AG20443 (cell line): Measurements from ENCODE around the gene MEGF11.

Source experiments
- DNase-seq: peaks from one replicate; pipeline ENCODE4 v3.0.0; 2012; ENCODE audit warnings: low spot score, mixed read lengths

The MEGF11 gene

DNA sequence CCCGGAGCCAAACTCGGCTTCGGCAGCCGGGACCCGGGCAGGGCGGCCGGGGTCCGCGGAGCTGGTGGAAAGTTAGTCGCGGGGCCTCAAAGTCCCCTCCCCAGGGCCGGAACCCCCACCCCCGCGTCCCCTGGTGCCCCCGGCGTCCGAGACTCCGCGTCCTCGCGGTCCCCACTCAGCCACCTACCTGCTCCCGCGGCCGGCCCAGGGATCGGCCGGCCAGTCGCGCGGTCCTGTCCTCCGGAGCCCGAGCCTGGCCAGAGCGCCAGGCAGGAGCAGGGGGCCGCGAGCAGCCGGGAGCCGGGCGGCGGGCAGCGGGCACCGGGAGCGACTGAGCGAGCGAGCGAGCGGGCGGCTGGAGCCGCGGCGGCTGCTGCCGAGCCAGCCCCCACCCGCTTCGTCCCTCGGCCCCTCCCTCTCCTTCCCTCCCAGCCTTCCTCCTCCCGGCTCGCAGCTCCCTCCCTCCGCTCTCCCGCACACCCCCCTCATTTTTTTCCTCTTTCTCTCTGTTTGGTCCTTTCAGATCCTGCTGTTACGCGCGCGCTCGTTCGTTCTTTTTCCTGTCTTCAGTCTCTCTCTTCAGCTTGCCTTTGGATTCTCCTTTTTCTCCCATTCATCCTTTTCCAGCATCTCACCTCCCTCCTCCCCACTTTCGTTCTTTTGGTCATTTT lies at the start of gene MEGF11:
Gene MEGF11, minus strand, starts transcription at position 333 of the 671 bp plus-strand sequence. CDS start 125,347 bp downstream, outside the sequence.
- DNase-seq: peak; percentile 67

DNA sequence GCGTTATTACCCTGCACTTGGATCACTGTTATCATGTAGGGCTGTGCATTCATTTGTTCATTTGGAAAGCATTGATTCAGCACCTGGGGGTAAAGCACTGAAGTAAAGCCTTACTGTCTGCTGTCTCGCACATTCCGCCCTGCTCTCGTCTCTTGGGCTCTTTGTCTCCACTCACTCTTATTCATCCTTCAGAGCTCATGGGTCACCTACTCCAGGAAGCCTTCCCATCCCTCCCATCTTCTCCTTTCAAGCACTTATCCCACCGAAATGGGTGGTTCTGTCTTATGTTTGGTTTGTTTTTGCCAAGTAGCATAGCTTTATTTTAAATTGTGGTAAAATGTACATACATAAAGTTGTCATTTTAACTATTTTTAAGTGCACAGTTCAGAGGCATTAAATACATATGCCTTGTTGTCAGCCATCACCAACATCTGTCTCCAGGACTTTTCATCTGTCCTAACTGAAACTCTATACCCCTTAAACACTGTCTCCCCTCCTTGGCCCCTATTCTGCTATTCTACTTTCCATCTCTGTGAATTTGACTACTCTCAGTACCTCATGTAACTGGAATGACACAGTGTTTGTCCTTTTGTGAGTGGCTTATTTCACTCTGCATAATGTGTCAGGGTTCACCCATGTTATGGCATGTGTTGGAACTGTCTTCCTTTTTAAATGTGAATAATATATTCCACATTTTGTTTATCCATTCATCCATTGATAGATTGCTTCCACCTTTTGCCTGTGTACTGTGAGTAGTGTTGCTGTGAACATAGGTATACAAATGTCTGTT lies 49.1 kb upstream of the MEGF11 start:
- no peak for DNase-seq

DNA sequence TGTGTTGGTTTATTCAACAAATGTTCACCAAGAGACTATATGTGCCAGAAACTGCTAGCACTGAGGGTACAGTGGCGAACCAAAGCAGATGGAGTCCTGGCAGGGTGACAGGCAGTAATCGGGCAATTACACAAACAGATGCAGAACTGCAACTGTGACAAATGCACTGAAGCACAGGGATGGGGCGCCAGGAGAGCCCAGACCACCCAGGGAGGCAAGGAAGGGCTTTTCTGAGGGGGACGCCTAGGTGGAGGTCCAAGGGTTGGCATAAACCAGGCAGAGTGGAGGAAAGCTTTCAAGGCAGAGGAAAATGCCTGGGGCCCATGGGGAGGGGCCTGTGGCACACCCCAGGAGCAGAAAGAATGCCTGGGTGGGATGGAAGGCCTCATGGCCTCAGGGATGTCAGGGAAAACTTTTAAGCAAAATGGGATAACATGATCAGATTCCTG lies 45.3 kb upstream of the MEGF11 start:
- DNase-seq: no peak

DNA sequence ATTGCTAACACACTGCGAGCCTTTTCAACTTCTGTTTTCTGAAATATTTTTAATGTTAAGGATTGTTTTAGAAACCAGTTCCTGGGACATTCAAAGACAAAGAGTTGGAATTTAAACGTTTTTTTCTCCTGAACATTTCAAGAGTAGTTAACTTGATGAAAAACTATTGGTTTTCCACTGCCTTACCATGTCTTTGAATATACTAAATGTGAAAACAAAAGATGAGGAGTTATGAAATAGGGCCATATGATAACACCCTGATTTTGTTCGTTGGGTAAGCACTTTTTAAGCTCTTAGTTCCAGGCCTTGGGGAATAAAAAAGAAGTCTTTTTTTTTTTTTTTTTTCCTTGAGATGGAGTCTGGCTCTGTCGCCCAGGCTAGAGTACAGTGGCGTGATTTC lies 42.6 kb upstream of the MEGF11 start:
- no peak for DNase-seq

DNA sequence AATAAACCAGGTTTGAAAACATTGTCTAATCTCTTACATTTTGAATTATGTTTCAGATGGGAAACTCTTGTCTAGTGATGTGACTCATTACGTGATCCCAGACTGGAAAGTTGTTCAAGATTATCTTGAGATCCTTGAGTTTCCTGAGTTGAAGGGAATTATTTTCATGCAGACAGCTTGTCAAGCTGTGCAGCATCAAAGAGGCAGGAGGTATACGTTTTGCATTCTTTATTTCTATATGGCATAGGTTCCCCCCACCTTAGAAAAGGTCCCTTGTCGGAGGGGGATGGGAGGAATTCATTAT lies 41.3 kb upstream of the MEGF11 start:
- DNase-seq: peak; percentile 38

DNA sequence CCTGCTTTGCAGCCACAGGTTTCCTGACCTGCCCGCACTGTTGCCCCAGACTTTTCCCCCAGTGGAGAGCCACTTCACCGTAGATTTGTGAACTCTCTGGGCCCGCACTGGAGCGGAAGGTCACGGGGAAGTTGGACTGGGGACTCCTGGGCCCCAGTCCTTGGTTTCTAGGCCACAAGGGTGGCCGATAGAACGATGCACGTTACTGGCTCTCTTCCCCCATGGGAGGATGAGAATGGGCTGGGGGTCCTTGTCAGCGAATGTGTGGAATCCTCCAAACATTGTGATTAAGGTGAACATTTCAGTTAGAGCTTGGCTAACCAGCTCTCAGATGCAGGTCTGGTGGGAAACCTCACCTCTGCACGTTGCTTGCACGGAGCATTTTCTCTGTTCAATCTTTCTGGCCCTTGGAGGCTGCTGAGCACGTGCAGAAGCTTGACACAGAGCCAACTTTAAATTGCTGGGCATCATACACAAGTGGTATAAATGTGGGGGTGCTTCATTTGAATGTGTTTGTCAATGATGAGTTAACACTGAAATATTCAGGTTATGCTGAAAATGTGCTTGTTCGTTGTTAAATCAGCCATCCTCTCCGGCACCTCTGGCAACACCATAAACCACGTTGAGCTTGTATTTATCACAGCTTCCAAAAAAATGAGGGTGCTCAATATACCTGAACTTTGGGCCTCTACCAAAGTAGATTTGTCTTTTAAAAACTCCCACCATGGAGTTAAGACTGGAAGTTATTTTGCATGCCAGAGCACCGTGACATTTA lies 40.8 kb upstream of the MEGF11 start:
- peak; percentile 75 for DNase-seq

DNA sequence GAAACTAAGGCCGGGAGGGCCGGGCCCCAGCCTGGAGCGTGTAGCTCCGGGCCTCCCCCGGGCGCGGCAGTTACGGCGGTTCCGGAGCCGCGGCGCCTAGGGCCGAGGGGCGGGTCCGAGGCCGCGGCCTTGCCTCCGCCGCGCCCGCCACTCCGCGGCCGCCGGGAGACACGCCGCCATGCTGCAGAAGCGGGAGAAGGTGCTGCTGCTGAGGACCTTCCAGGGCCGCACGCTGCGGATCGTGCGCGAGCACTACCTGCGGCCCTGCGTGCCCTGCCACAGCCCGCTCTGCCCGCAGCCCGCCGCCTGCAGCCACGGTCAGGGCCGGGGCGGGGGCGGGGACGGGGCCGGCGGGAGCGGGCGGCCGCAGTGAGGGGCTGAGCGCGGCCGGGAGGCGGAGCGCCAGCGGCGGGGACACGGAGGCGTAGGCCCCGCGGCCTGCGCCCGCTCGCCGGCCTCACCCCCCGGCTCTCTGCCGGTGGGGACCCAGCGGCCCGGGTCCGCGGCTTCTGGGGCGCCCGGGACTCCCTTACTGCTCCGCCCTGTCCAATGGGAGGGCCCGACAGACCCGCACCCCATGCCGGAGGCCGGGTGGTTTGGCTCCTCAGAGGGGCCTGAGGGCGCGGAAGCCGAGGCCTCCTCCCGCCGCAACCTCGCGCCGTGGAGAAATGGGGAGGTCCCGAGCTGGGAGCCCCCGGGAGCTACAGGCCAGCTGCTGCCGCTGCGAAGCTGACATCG lies 40.0 kb upstream of the MEGF11 start, which contains the start of gene DIS3L:
Gene DIS3L, plus strand, starts transcription at position 150 of the 738 bp plus-strand sequence. Its CDS starts 29 bp downstream, at position 179.
- DNase-seq: peak; percentile 89

DNA sequence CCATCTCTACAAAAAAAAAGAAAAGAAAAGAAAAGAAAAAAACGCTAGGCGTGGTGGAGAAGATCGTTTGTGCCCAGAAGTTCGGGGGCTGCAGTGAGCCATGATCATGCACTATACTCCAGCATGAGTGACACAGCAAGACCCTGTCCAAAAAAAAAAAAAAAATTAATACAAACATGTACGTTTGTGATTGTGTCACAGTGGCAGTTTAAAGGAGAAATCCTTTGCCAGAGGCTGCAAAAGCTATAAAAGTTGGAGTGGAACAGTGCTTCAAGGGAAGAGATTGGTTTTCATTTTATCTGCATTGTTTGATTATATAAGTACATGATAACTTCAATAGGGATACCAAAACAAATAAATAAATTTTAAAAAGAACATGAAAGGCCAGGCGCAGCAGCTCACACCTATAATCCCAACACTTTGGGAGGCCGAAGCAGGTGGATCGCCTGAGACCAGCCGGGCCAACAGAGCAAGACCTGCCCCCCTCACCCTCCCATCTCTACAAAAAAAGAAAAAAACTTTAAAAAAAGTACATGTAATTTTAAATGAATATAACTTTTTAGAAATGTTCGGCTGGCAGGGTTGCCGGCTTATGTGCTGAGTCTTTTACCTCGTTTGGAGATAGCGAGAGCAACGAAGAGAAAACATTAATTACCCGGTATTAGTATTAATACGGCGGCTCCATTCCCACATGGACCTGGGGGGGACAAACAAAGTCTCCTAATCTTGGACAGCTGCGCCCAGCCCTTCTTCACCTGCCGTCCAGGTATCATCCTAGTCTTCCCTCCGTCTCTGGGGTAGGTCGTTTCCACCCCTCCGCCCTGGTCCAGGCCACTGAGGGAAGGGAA lies 39.2 kb upstream of the MEGF11 start:
- no peak for DNase-seq

DNA sequence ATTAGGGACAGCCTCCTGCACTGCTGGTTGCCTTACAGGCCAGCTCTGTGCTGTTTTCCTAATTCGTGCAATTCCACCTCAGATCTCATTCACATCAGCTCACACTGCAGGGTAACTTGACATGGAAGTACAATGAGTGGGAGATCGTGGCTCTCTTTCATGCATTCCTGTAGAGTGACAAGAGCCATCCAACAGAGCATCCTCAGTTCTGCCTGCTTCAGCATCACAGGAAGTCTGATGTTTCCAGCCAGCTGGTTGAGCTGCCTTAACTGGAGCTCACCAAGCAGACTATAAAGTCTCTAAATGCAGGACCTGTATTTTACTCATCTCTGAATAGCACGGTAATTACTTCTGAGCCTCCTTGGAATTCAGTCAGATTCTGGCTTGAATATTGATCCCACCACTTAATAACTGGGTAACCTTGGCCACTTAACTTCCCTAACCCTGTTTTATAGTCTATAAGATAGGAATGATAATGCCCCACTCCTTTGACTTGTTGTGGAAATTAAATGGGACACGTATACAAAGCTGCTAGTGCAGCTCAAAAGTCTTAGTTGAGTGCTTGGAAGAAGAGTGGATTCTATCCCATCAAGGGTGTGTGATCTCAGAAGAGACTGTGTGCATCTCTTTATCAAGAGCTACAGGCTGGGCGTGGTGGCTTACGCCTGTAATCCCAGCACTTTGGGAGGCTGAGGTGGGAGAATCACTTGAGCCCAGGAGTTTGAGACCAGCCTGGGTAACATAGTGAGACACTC lies 38.4 kb upstream of the MEGF11 start:
- no peak for DNase-seq

DNA sequence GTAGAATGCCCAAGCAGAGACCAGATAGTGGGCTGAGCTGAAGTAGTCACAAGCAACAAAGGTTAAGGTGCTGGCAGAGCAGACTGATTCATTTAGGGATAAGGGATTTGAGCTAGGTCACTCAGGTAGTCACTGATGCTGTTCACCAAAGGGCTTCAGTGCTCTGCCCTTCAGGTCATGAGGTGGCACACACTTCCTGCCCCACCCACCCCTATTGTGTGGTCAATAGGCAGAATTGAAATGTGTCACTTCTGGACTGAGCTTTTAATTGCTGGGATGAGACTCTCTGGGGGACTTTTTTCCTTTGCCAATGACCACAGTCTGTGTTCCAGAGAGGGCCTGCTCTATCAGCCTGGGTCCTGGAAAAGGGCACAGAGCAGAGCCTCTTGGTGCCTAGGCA lies 37.0 kb upstream of the MEGF11 start:
- no peak for DNase-seq

DNA sequence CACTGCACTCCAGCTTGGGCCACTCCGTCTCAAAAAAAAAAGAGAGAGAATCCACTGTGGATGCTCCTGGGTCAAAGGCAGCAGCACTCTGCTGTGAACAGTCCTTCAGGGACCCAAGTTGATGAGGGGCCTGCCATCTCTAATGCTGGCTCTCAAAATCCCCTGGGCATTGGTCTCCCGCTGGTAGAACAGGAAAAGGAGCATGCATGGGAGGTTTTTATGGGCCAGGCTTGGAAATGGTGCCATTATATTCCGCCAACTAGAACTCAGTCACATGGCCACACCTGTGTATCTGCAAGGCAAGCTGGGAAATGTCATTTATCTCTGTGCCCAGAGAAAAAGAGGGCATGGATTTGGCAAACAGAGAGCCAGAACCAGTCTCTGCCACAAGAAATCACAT lies 36.5 kb upstream of the MEGF11 start:
- no peak for DNase-seq

DNA sequence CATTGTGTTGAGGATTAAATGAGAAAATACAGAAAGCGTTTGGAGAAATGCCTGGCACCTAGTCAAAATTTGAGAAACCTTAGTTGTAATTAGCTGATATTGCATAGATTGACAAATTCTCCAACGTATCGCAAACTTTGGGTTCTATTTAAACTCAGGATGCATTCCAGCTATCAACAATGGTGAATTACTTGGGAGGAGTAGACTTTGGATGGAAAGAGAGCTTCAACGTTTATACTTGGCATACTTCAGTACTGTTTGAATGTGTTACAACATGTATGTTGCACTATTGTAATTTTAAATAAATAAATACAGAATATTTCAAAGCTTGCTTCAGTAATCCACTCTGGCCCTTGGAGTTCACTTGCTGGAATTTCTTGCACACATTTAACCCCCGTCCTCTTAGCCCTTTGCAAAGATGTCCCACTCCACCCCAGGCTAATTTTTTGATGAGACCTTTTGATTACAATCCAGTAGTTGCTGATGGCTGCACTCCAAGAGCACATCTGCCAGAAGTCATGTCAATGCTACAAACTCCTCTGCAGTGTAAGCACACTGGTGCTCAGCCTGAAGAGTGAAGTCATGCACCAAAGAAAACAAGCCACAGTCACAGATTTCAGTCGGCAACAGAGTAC lies 35.1 kb upstream of the MEGF11 start:
- DNase-seq: no peak

DNA sequence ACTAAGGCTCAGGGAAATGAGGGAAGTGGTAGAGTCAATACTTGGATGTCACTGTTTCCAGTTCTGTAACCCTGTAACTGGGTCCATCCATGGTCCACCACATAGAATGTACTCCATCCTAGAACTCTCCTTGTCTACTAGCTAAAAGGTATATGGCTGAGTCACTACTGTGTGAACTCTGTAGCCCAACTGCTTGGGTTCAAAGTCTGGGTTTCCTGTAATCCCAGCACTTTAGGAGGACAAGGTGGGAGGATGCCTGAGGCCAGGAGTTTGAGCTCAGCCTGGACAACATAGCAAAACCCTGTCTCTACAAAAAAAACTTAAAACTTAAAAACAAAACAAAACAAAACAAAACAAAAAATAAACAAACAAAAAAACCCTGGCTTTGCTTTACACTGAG lies 34.5 kb upstream of the MEGF11 start:
- no peak for DNase-seq

DNA sequence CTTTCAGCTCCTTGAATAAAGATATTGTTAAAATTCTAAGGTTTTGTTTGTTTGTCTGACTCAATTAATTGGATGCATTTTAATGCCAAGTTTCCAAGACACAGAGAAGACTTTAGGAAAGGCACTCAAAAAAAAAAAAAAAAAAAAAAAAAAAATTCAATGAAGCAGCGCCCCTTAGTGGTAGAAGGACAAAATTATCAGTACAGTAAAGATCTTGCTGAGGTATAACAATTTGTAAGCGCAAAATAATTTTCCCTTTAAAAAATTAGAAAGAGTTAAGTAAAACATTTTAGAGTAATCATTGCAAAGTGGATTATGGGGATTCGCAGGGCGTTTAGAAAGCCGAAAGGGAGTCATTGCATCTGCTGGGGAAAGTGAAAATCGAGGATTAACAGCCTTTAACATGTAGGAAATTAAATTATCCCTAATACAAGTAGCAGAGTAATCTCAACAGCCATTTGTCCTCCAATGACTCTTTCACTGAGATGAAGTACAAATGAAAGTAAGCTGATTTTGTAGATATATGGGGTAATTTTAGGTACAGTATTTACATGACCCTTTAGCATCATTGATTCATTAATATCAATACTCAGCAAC lies 34.0 kb upstream of the MEGF11 start:
- peak; percentile 46 for DNase-seq

DNA sequence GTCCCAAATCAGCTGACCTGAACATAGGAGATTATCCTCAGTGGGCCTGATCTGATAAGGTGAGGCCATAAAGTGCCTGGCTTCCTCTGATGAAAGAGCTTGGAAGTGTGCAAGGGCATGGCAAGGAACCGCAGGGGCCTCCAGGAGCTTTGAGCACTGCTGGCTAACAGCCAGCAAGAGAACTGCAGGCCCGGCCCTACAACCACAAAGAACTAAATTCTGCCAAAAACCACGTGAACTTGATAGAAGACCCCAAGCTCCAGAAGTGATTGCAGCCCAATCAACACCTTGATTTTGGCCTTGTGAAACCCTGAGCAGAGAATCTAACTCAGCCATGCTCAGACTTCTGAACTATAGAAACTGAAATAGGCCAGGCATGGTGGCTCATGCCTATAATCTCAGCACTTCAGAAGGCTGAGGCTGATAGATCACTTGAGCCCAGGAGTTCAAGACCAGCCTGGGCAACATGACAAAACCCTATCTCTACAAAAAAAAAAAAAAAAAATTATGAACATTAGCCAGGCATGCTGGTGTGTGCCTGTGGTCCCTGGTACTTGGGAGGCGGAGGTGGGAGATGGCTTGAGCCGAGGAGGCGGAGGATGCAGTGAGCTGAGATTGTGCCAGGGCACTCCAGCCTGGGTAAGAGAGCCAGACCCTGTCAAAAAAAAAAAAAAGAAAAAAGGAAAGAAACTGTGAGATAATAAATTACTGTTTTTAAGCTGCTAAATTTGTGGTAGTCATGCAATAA lies 32.2 kb upstream of the MEGF11 start:
- no peak for DNase-seq

DNA sequence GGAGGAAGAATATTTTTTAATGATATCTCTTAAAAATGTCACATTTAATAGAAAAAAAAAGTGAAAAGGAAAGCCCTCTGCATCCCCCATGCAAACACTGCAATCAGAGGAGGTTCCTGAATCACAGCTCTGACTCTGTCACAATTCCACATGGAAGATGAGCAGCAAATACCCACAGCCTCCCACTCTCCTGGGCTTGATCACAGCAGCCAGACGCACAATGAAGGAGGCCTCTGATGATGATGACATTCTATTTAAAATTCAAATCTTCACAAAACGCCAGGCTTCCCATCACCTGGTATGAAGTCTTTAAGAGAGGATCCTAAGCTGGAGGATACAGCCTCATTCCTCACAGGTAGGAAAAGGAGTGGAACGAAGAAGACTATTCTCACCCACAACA lies 30.7 kb upstream of the MEGF11 start:
- DNase-seq: no peak

DNA sequence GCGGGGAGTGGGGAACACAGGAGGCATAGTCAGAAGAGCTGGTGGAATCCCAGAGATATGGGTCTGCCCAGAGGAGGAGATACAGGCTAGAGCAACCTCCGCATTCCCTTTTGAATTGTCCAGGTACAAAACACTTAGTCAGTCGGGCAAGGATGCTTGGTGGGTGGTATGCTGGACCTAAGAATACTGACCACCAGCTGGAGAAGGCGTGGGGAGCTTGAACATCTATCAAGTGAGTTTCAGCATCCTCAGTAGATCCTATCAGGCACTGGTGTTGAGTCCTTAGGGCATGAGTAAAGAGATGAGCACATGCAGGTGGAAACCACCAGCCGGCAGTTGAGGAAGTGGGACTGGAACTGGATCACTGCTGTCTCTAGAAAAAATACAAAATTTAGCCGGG lies 25.1 kb upstream of the MEGF11 start:
- no peak for DNase-seq

DNA sequence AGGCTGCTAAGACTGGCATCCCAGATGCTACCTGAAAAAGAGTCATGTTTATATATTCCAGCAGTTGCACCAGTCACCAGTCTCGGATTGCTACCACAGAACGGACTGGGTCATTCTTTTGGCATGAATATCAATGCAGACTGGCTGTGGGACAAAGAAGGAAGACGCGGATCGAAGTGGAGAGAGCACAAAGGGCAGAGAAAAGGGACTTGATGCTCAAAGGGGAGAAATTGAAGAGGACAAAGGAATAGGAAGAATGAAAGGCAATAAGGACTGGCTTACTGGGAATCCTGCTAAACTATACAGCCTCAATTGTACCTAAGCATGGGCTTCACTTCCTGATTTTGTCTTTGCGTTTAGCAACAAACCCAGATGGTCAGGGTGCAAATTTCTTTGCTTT lies 24.5 kb upstream of the MEGF11 start:
- no peak for DNase-seq

DNA sequence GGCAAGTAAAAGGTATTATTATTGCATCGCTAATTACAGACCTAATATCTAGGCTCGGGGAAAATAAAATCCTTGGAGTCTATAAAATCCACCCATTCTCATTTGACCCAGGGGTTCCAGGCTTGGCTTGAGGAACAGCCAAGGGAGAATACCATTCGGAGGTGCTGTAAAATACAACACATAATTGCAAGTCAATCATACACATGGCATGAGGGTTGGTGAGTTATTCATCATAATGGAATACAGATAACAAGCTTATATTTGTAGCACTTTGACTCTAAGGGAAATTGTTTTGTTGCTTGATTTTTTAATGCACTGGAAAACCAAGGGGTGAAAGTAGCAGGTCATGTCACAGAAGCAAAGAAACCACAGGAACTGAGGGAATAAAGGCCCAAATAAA lies 23.0 kb upstream of the MEGF11 start:
- DNase-seq: no peak
